HPDE6-E6E7 (cell line): Measurements from ENCODE around the gene PCDH19.

ENCODE experiments used
- DNase-seq: peaks from one replicate; pipeline ENCODE4 v3.0.0; 2011; ENCODE audit warnings: missing footprints; ENCODE audit errors: extremely low spot score

The PCDH19 gene

DNA sequence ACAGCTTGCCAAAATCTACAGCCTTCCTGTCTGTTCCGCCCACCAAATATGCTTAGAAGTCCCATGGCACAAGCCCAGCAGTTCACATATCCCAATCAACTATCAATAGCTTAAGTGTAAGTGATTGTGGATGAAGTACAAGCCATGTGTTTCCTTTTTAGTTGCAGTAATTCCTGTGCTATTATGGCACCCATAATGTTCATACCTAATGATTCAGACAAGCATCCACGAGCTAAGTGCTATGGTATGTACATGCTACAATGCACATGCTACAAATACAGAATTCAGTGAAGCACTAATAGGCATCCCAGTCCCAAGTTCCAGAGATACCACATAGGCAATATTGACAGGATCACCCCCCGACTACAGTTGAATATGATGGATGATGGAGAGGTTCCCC lies 94.5 kb downstream of the PCDH19 start:
- DNase-seq: no peak

DNA sequence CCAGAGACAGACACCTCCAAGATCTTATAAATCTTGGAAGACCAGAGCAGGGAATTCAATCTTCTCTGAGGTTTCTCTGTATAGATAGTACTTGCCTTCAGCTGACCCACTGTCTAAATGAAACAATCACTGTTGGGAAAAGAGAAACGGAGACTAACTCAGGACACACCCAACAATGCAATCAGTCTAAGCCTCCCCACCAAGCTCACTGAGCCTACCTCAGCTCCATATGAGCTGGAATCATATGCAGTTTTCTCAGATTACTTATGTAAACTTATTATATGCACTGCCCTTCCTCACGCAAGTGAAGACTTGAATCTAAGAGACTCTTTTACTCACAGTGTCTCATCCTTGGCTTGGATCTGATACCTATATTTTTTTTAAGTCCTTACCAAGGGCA lies 110.5 kb downstream of the PCDH19 start:
- DNase-seq: no peak

DNA sequence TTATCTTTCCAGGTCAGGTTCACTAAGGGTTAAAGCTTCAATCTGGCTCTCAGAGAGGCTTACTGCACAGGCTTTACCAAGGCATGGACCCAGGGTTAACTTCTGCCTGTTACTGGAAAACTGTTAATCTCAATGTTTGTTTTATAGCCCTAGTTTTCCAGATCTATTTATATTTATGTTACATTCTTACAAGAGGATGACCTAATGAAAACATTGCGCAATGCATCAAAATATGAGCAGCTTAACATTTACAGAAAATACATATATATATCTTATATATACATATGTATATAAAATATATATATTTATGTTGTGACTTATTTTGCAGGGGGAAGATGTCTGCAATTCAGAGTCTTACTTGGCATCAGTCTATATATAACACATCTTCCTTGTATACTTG lies 112.3 kb downstream of the PCDH19 start:
- no peak for DNase-seq

DNA sequence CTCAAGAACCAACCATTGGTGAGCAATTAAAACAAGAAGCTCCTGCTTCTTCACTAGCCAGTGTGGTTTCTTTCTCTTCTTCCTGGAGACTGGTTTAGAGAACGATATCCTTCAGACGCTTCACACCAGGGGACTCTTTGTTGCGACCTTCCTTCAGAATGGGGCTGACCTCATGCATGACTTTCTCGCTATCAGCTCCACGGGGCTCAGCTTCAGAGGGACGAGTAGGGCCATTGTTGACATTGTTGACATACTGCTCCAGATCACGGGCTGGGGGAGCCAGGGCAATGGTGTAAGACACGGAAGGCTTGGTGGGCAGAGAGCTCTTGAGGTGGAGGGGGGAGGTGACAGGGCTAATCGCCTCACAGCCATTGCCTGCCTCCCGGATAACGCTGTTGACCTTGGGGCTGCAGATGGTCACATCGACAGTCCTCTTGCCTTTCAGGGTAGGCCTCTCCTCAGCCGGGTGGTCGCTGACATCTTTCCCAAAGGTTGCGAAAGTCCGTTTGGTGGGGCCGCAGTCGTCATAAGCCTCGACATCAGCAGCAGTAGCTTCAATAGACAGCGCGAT lies 113.8 kb downstream of the PCDH19 start:
- DNase-seq: no peak

DNA sequence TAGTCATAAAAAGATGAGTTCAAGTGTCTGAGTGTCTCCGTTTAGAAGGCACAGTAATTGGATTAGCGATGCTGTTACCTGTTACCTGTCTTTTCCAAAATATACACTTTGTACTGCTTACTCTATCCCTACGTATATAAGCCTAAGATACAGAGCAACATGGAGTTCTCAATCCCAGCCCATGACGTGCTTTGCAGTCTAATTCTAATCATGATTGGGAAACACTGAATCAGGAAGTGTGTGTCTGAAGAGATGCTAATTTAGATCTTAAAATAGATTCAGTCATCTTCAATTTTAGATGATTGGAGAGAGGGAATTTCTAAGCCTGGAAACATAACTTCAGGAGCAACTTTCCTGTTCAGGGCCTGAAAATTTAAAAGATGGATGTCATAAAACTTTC lies 115.1 kb downstream of the PCDH19 start:
- DNase-seq: no peak

DNA sequence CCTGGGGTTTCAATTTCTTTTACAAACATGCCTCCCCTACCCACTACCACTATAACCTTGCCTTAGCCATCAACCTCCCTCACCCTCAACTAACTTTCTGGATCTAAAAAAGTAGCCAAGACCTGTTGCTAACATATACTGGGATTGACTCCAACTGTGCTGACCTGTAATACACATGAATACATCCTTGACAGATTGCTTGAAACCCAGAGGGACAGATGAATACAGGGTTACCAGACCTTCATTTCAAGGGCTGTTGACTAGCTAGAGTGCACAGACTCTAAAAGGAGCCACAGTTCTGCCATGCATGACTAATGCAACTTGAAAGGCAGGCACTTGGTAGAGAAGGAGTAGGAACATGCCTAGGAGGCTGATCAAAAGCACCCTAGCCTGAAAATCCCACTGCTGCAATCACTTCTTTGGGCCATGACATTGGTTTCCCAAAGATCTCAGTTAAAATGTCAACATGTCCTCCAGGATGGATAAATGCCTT lies 121.0 kb downstream of the PCDH19 start:
- no peak for DNase-seq

DNA sequence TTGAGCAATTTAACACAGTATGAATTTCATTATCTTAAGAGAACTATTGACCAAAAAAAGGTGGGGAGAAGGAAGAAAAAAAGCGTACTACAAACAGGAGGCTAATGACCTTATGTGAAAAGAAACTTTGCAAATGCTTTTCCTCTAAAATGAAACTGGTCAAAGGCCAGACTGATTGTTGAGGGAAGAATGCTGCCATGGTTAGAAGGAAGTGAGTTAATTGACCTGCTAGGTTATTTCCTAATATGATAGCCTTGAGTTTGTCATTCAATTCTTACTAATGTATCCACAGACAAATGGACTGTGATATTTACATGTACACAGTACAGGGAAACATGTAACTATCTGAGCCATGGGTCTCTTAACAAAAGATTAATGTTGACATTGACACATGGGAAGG lies 132.8 kb downstream of the PCDH19 start:
- no peak for DNase-seq

DNA sequence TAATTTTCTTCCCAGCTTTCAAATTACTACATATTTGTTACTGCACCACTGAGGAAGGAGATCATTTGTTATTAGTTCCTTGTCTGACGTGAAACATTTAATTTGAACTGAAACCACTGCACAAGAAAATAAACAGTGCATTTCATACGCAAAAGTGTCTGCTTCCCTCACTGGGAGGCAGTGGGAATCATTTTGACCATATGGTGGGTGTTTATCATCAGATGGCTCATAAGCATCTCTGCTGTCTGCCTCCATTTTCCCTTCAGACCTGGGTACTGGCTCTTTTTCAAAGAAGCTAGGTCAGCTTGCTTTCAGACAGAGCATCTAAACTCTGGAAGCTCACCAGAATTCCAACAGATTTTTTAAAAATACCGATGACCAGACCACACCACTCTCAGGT lies 135.2 kb downstream of the PCDH19 start:
- DNase-seq: no peak

DNA sequence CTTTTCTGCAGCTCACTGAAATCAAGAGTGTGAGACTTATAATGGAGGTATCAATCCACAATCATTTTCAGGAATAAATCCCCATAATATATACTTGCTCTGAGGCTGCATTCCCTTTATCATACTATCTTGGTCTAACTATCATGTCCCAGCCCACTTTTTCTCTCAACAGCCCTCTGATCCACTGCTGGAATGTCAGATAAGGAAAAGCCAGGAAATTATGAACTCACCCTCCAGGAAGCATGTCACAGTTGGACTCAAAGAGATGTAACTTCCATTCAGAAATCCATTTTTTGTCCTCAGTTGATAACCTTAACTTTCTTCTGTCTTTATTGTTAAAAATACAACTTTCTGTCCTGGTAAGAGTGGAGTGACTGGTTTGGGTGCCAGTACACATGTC lies 144.9 kb downstream of the PCDH19 start:
- DNase-seq: no peak

DNA sequence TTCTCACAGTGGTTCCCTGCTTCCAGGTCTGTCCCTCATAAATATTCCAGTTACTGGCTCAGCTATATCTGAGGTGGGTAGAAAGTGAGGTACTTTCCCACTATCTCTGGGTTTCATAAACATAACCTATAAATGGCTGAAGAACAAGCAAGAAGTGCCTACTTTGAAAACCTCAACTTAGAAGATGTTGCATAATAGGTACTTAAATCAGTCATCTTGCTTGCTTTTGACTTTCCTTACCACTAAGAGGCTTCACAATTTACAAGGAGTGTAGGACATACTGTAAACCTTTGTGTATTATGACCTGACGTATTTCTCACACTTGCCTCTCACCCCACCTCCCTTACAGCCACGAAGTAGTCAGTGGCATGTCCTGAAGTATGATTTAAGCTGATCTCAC lies 145.9 kb downstream of the PCDH19 start:
- no peak for DNase-seq

DNA sequence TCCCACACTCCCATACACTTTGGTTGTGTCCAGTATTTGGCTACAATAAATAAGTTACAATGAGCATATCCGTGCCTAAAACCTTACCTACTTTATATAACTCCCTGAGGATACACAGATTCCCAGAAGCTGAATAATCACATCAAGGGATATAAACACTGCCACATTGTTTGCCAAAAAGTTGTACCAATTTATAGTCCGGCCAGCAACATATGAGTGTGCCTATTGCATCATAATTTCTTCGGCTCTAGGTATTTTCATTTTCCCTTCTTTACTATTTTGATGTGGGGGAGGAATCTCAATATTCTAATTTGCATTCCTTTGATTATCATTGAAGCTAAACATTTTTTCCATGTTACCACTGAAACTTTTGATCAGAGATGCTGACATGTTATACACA lies 146.4 kb downstream of the PCDH19 start:
- no peak for DNase-seq

DNA sequence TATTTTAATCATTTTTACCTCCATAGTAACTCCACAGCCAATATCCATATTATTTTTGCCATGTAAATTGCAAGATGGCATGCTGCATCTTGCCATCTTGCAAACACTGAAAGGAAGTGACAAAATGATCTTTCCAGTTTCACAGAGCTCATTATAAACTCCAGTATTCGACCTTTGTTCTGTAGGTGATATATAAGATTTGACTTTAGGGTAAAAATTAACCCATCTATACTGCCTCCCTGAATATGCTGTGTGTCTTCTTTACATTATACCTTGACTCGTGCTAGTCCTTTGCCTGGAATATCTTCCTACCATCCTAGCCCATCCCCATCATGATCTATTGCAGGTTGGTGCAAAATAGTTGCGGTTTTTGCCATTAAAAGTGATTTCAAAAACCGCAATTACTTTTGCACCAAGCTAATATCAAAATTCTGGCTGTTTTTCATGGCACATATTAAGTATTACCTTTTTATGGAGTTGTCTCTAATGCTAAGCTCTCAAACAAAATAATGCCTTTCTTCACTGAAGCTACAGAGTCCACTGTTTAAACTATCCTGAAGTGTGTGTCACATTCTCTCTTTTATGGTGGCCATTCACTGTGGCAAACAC lies 161.1 kb downstream of the PCDH19 start:
- no peak for DNase-seq

DNA sequence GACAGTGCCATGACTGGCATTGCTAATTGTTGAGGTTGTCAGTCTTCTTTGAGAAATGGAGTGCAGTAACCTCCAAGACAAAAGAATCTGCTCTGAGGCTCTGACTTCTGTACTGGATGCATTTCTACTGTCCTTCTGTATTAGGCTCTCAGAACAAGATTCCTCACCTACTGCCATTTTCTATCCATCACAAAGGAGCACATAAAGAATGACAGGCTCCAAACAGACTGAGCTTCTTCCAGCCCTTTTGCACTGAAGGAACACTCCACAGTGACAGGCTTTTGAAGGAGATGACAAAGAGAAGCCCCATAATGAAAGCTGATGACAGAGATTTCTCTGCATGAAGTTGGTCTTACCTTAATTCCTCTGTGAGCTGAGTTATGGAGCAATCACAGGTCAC lies 162.2 kb downstream of the PCDH19 start:
- no peak for DNase-seq

DNA sequence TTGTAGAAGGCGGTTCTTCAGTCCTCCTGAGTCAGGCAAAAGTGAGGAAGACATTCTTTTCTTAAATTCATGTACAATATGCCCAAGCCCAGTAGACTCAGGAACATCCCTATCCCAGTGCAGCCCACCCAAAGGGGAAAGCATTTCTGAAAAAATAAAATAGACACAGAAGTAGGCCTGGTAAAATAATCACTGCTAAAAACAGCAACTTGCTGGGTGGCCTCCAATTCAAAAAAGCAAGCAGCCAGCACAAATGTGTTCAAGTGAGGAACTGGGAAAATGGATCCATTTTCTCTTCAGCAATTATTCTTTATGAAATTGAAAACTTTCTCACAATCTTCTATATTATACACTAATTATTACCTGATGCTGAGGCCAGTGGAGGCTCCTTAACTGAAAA lies 165.4 kb downstream of the PCDH19 start:
- DNase-seq: no peak
